ENCODE results near the gene ENAM. TPM values are rescaled to one million over a fixed set of nuclear protein-coding genes. Genes with fewer than 3 reads are reported as not detected.

ENAM gene
- total and polyA plus RNA-seq, 2 of the 8 experiments (the other 6 are each of a cell fraction or from before 2014, with no cell fraction given) = not detected

Other genes with a start within 250 kb of the ENAM start
- not detected in 2 replicates for gene SMR3B, start 245.6 kb upstream of the ENAM start, total RNA-seq (2021; fragmentation: NEBNext Ultra II Directional; extraction: Animal tissue kit (Norgen Biotek cat#: 25700))
- not detected in 2 replicates for gene SMR3B, start 245.6 kb upstream of the ENAM start, polyA plus RNA-seq (2011; rRNA removed)
- gene OPRPN, start 230.8 kb upstream of the ENAM start, total RNA-seq (2021; fragmentation: NEBNext Ultra II Directional; extraction: Animal tissue kit (Norgen Biotek cat#: 25700)) = not detected in 2 replicates
- gene OPRPN, start 230.8 kb upstream of the ENAM start, polyA plus RNA-seq (2011; rRNA removed) = not detected in 2 replicates
- not detected in 2 replicates for gene MUC7, start 156.5 kb upstream of the ENAM start, total RNA-seq (2021; fragmentation: NEBNext Ultra II Directional; extraction: Animal tissue kit (Norgen Biotek cat#: 25700))
- not detected in 2 replicates for gene MUC7, start 156.5 kb upstream of the ENAM start, polyA plus RNA-seq (2011; rRNA removed)
- gene AMTN, start 110.2 kb upstream of the ENAM start, total RNA-seq (2021; fragmentation: NEBNext Ultra II Directional; extraction: Animal tissue kit (Norgen Biotek cat#: 25700)) = not detected in 2 replicates
- gene AMTN, start 110.2 kb upstream of the ENAM start, polyA plus RNA-seq (2011; rRNA removed) = not detected in 2 replicates
- not detected in 2 replicates for gene AMBN, start 36.5 kb upstream of the ENAM start, total RNA-seq (2021; fragmentation: NEBNext Ultra II Directional; extraction: Animal tissue kit (Norgen Biotek cat#: 25700))
- gene AMBN, start 36.5 kb upstream of the ENAM start, polyA plus RNA-seq (2011; rRNA removed) = not detected in 2 replicates
- gene JCHAIN, start 37.8 kb downstream of the ENAM start, total RNA-seq (2021; fragmentation: NEBNext Ultra II Directional; extraction: Animal tissue kit (Norgen Biotek cat#: 25700)) = not detected in 2 replicates
- not detected in 2 replicates for gene JCHAIN, start 37.8 kb downstream of the ENAM start, polyA plus RNA-seq (2011; rRNA removed)
- 50.6 and 51.3 TPM in 2 replicates for gene UTP3, start 59.8 kb downstream of the ENAM start, total RNA-seq (2021; fragmentation: NEBNext Ultra II Directional; extraction: Animal tissue kit (Norgen Biotek cat#: 25700))
- 11.2 and 11.8 TPM in 2 replicates for gene UTP3, start 59.8 kb downstream of the ENAM start, polyA plus RNA-seq (2011; rRNA removed)
- gene RUFY3, start 93.2 kb downstream of the ENAM start, total RNA-seq (2021; fragmentation: NEBNext Ultra II Directional; extraction: Animal tissue kit (Norgen Biotek cat#: 25700)) = 33.1 and 36.0 TPM in 2 replicates
- 6.3 and 7.8 TPM in 2 replicates for gene RUFY3, start 93.2 kb downstream of the ENAM start, polyA plus RNA-seq (2011; rRNA removed)
- gene GRSF1, start 211.1 kb downstream of the ENAM start, total RNA-seq (2021; fragmentation: NEBNext Ultra II Directional; extraction: Animal tissue kit (Norgen Biotek cat#: 25700)) = 105 and 112 TPM in 2 replicates
- 25.7 and 44.3 TPM in 2 replicates for gene GRSF1, start 211.1 kb downstream of the ENAM start, polyA plus RNA-seq (2011; rRNA removed)

All from H1 (cell line).